Aorta (tissue), 5 donors: ENCODE measurements around the gene AMFR. TPM values are rescaled to one million over a fixed set of nuclear protein-coding genes. Genes with fewer than 3 reads are reported as not detected.
"Not testable (repeated sequence)": the region's sequence is repeated elsewhere in the genome, so short reads cannot be mapped to it uniquely, and the experiment has no call there.

ENCODE experiments used
- ATAC-seq: fragments of 200-7000 bp; cut with Tn5 transposase; one replicate; pipeline ENCODE4 v1.9.1; 2022; ENCODE audit warnings: moderate library complexity; ENCODE audit not compliant: low FRiP score
- DNase-seq, 2 donors: peaks; one replicate each; pipeline ENCODE4 v3.0.0-alpha.2; 2020
- H3K27ac ChIP-seq, 2 donors: one replicate each; pipeline ENCODE4 v1.5.1; 2013; ENCODE audit warnings: low read length in 2 of 2, mild to moderate bottlenecking in 2 of 2, moderate library complexity in 2 of 2, control low read depth in 1 of 2, inconsistent platforms in 1 of 2, low read depth in 1 of 2
- H3K27me3 ChIP-seq, 2 donors: one replicate each; pipeline ENCODE4 v1.6.1; 2013; ENCODE audit warnings: control low read depth in 1 of 2, low read length in 1 of 2, mild to moderate bottlenecking in 1 of 2, moderate library complexity in 1 of 2; ENCODE audit not compliant: insufficient read depth in 2 of 2, control insufficient read depth in 1 of 2
- H3K36me3 ChIP-seq, 2 donors: one replicate each; pipeline ENCODE4 v1.6.1; 2013; ENCODE audit warnings: control low read depth in 1 of 2, low read length in 1 of 2, mild to moderate bottlenecking in 1 of 2; ENCODE audit not compliant: insufficient read depth in 2 of 2, control insufficient read depth in 1 of 2
- H3K4me1 ChIP-seq, 2 donors: one replicate each; pipeline ENCODE4 v1.6.1; 2013; ENCODE audit warnings: low read length in 2 of 2, control low read depth in 1 of 2, mild to moderate bottlenecking in 1 of 2, moderate library complexity in 1 of 2; ENCODE audit not compliant: insufficient read depth in 2 of 2, control insufficient read depth in 1 of 2
- H3K4me3 ChIP-seq, 2 donors: one replicate each; pipeline ENCODE4 v1.5.1; 2013; ENCODE audit warnings: low read length in 2 of 2, control low read depth in 1 of 2, mild to moderate bottlenecking in 1 of 2
- H3K9me3 ChIP-seq: one replicate; pipeline ENCODE4 v1.6.1; 2013; ENCODE audit warnings: mild to moderate bottlenecking, low read length; ENCODE audit not compliant: control insufficient read depth
- WGBS, 2 donors: extraction: QIAGEN DNeasy Blood & Tissue Kit; methylation state at CpG; one replicate each; pipeline ENCODE4 v1.1.7; 2013; 5-methylcytosine and 5-hydroxymethylcytosine counted together
- intact Hi-C, 2 donors: fragments of 100-400 bp; cut with DNase I; formaldehyde crosslinking; loops; one replicate each; pipeline versions ENCODE4 v1.14.2 to v1.15.0; 2022
- polyA plus RNA-seq, 2 donors: library from polyadenylated mRNA; stranded (reverse); fragments of 200-250 nt; gene quantifications; one replicate each; pipeline ENCODE4 v1.2.3, GENCODE V29; 2013
- total RNA-seq, 2 donors: library from RNA; stranded (reverse); fragmentation: NEBNext Ultra II Directional; extraction: Animal tissue kit (Norgen Biotek cat#: 25700); gene quantifications; one replicate each; pipeline ENCODE4 v1.2.1, GENCODE V29; 2021
- donor health status: healthy with polysubstance abuse.
- donor health status: Bipolar disorder and iron deficiency.
- donor health status: DM: no; HTN: no; CAD: no.
- donor health status: DM: no; HTN: no; CAD: no.
- donor health status: DM: yes; HTN: yes; CAD: no.

Gene AMFR
- total and polyA plus RNA-seq, 4 donors: 34.6 to 124 (median 88.8) TPM

DNA sequence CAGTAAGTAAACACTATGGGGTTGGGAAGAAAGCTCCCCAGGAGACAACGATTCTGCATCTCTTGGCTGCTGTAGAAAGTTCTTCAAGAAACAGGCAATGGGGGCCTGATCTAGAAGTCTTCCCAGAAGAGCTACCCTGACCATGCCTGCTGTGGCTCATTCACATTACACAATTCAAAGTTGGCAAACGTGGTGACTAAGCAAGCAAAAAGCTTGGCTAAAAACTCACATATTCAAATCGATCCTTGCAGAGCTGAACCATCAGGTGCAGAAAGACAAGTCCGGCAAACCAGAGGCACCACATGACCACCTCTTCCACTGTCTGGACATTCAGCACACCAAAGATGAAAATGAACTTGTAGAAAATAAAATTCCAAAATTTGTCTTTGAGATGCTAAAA lies 16.1 kb downstream of the AMFR start:
- Histone ChIP-seq H3K9me3 (no peaks in the 10 kb centered on the region), H3K4me3 (no peak overlapping the region), H3K27ac (no peak overlapping the region), H3K36me3 (peaks cover 6 to 7% of the 10 kb centered on the region in 2 donors), H3K27me3 (no peaks in the 10 kb centered on the region), H3K4me1 (no peaks in the 10 kb centered on the region)
- no peak for ATAC-seq
- WGBS, 2 donors: 64 to 69% methylated on average over 4 of the region's 4 CpGs
- intact Hi-C loops: no loop called here
- DNase-seq: no peak

DNA sequence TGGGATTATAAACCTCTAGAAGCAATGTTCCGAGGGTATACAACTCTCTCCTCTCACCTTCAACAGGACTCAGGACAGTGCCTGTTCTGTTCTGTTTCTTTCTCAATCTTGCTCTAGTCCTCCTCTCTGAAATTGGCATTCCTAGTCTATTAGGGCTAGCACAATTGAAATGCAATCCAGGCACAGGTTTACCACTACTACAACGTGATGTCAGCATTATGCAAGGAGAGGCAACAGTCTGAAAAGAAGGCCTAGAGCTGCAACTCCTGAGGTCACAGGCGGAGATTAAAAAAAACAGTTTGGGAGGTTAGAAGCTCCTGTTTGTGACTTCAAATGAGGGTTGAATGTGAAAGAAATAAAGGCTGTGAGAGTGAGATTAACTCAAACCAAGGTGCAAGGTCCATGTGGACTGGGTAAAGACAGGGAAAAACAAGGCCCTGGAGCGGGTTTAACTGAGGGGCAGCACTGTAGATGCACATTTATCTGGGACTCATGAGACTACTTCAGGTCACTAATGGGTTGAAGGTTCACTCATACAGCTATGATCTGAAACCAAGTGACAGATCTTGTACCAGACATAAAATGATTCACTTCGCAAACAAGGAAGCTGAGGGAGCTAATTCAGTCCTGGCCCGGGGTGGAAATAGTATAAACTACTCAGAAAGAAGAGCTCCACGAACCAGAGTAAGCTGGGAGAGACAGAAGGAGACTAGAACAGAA lies 16.8 kb downstream of the AMFR start:
- DNase-seq: no peak
- 82 to 93% methylated on average over 7 of the region's 7 CpGs for WGBS, 2 donors
- no peak for ATAC-seq
- no peak overlapping the region for H3K27ac ChIP-seq
- H3K4me3 ChIP-seq: no peak overlapping the region
- no peaks in the 10 kb centered on the region for H3K27me3 ChIP-seq
- intact Hi-C loops: no loop called here
- H3K36me3 ChIP-seq: peaks cover 6 to 7% of the 10 kb centered on the region in 2 donors
- H3K9me3 ChIP-seq: no peaks in the 10 kb centered on the region
- no peaks in the 10 kb centered on the region for H3K4me1 ChIP-seq

DNA sequence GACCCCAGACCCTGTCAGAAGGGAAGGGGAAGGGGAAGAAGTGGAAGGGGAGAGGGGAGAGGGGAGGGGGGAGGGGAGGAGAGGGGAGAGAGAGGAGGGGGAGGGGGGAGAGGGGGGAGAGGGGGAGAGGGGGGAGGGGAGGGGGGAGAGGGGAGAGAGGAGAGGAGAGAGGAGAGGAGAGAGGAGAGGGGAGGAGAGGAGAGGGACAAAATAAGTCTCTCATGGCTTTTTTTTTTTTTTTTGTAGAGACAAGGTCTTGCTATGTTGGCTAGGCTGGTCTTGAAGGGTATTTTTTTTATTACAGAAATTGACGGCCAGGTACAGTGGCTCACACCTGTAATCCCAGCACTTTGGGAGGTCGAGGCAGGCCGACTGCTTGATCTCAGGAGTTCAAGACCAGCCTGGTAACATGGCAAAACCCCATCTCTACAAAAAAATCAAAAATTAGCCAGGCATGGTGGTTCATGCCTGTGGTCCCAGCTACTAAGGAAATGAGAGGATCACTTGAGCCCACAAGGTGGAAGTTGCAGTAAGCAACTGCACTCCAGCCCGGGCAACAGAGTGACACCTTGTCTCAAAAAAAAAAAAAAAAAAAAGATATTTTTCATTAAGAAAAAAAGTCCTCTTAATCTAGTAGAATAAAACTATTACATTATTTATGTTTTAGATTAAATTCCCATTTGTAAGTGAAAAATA lies 19.2 kb downstream of the AMFR start:
- intact Hi-C loops: no loop called here
- ATAC-seq (no peak), DNase-seq (no peak)
- no peak overlapping the region for H3K4me3 ChIP-seq
- H3K36me3 ChIP-seq: peaks cover 0 to 18% of the 10 kb centered on the region in 2 donors
- H3K27me3 ChIP-seq: no peaks in the 10 kb centered on the region
- H3K4me1 ChIP-seq: no peaks in the 10 kb centered on the region
- no peaks in the 10 kb centered on the region for H3K9me3 ChIP-seq
- WGBS, 2 donors: 77 to 90% methylated on average over 4 of the region's 4 CpGs
- no peak overlapping the region for H3K27ac ChIP-seq

DNA sequence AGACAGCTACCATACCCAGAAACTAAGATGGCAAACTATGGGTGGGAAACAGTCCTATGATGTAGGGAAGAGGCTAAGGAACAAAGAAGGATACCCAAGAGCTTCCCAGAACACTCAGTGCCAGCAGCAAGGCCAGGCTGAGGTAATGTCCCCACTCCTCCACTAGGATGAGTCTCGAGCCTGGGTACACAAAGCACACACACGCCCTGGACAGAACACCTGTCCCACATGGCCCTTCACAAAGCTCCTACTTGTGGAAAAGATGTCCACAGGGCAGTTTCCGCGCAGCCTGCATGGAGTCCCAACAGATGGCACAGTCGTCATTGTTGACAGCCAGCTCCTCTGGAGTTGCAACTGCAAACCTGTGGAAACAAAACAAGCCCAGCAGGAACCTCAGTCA lies 23.9 kb downstream of the AMFR start:
- ATAC-seq (no peak), DNase-seq (no peak)
- Histone ChIP-seq H3K4me3 (no peak overlapping the region), H3K27me3 (no peaks in the 10 kb centered on the region), H3K27ac (no peak overlapping the region), H3K36me3 (peaks cover 2 to 16% of the 10 kb centered on the region in 2 donors), H3K9me3 (no peaks in the 10 kb centered on the region), H3K4me1 (no peaks in the 10 kb centered on the region)
- WGBS, 2 donors: 74 to 82% methylated on average over 5 of the region's 5 CpGs
- intact Hi-C loops: no loop called here

DNA sequence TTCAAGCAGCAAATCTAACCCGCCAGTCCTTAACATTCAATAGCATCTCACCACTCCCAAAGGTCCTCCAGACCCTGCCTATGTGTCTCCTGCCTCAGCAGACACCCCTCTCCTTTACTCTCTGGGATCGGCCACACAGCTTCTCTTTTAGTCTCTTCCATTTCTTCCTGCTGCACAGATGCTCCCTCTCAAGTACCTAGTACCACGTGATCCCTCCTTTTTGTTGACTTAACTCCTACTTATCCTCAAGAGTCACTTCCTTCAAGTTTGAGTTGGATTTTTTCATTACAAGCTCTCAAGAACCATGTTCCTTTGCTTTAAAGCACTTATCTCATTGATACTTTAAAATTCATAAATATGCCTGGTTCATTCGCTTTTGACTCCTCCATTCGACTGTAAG lies 24.9 kb downstream of the AMFR start:
- H3K36me3 ChIP-seq: peaks cover 2 to 16% of the 10 kb centered on the region in 2 donors
- H3K9me3 ChIP-seq: no peaks in the 10 kb centered on the region
- WGBS, 2 donors: 74 to 83% methylated on average over 5 of the region's 5 CpGs
- no peaks in the 10 kb centered on the region for H3K4me1 ChIP-seq
- no peak for DNase-seq
- intact Hi-C loops: no loop called here
- H3K27ac ChIP-seq: no peak overlapping the region
- no peaks in the 10 kb centered on the region for H3K27me3 ChIP-seq
- no peak for ATAC-seq
- no peak overlapping the region for H3K4me3 ChIP-seq

DNA sequence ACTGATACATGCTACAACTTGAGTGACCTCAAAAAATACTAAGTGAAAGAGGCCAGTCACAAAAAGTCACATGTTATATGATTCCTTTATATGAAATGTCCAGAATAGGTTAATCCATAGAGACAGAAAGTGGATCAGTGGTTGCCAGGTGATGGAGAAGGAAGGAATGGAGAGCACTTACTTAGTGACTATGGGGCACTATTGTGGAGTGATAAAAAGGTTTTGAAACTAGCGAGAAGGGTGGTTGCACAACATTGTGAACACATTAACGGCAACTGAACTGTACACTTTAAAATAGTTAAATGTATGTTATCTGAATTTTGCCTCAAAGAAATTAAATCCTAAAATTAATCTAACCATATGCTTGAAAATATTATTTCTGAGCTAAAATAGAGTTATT lies 25.9 kb downstream of the AMFR start:
- Histone ChIP-seq H3K4me3 (no peak overlapping the region), H3K4me1 (no peaks in the 10 kb centered on the region), H3K27ac (no peak overlapping the region), H3K36me3 (peaks cover 2 to 14% of the 10 kb centered on the region in 2 donors), H3K27me3 (no peaks in the 10 kb centered on the region), H3K9me3 (no peaks in the 10 kb centered on the region)
- ATAC-seq: no peak
- no peak for DNase-seq
- WGBS, 2 donors: 90 to 94% methylated on average over 2 of the region's 2 CpGs
- intact Hi-C loops: no loop called here

DNA sequence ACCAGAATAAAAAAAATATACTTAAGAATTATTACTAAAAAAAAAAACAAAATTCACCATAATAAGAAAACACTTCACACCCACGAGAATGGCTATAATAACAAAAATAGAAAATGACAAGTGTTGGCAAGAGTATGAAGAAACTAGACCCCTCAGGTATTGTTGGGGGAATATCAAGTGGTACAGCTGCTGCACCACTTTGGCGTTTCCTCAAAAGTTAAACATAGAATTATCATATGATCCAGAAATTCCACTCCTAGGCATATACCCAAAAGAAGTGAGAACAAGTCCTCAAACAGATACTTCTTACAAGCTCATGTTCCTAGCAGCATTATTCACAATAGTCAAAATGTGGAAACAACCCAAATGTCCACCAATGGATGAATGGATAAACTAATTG lies 26.3 kb downstream of the AMFR start:
- Histone ChIP-seq H3K36me3 (peaks cover 2 to 14% of the 10 kb centered on the region in 2 donors), H3K4me1 (no peaks in the 10 kb centered on the region), H3K9me3 (no peaks in the 10 kb centered on the region), H3K4me3 (no peak overlapping the region), H3K27ac (no peak overlapping the region), H3K27me3 (no peaks in the 10 kb centered on the region)
- no peak for ATAC-seq
- 23 to 30% methylated on average over 2 of the region's 2 CpGs for WGBS, 2 donors
- intact Hi-C loops: no loop called here
- DNase-seq: no peak

DNA sequence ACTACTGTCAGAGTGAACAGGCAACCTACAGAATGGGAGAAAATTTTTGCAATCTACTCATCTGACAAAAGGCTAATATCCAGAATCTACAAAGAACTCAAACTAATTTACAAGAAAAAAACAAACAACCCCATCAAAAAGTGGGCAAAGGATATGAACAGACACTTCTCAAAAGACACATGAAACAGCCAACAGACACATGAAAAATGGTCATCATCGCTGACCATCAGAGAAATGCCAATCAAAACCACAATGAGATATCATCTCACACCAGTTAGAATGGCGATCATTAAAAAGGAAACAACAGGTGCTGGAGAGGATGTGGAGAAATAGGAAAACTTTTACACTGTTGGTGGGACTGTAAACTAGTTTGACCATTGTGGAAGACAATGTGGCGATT lies 28.6 kb downstream of the AMFR start:
- H3K27me3 ChIP-seq, intact Hi-C loops, H3K36me3 ChIP-seq, H3K4me3 ChIP-seq, ATAC-seq, DNase-seq, H3K27ac ChIP-seq, H3K4me1 ChIP-seq, H3K9me3 ChIP-seq: not testable (repeated sequence)
- 81 to 90% methylated on average over 3 of the region's 3 CpGs for WGBS, 2 donors

DNA sequence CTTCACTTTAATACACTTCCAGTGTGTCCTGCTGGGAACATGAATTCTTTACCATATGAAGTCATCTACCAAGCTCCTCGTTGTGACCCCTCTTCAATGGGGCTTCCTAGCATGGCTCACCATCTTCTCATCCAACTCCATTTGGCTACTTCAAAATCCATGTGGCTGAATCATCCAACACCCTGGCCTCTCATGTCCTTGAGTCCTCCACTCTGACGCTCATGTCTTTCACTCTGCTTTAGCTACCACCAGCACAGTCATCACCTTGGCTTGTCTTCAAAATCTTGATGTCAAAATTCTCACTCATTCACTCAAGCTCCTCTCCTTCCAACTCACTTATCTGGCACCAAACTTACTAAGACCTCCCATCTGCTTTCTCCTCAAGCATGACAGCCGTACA lies 35.8 kb downstream of the AMFR start:
- ATAC-seq (no peak), DNase-seq (no peak)
- WGBS, 2 donors: 85 to 87% methylated on average over 3 of the region's 3 CpGs
- intact Hi-C loops: no loop called here
- no peaks in the 10 kb centered on the region for H3K9me3 ChIP-seq
- no peak overlapping the region for H3K27ac ChIP-seq
- no peak overlapping the region for H3K4me3 ChIP-seq
- H3K4me1 ChIP-seq: no peaks in the 10 kb centered on the region
- H3K36me3 ChIP-seq: peaks cover 11 to 14% of the 10 kb centered on the region in 2 donors
- no peaks in the 10 kb centered on the region for H3K27me3 ChIP-seq
